Immature natural killer cell (primary cell): ENCODE results near the gene POU4F3. TPM values are rescaled to one million over a fixed set of nuclear protein-coding genes. Genes with fewer than 3 reads are reported as not detected.

ENCODE experiments used
- DNase-seq, 3 donors: peaks; one replicate each; pipeline ENCODE4 v3.0.0; 2022; ENCODE audit warnings: mixed read lengths in 1 of 3
- H3K27ac Mint-ChIP-seq, 6 donors: one replicate each; pipeline ENCODE4 v1.8.0; 2020; ENCODE audit warnings: mixed read lengths in 6 of 6, mild to moderate bottlenecking in 5 of 6, inconsistent platforms in 4 of 6, moderate library complexity in 3 of 6
- H3K27me3 Mint-ChIP-seq, 3 donors: one replicate each; pipeline ENCODE4 v1.8.0; 2020 to 2021; ENCODE audit warnings: low read depth in 3 of 3, mild to moderate bottlenecking in 3 of 3, mixed read lengths in 3 of 3, moderate library complexity in 3 of 3, inconsistent platforms in 1 of 3
- H3K36me3 Mint-ChIP-seq, 3 donors: one replicate each; pipeline ENCODE4 v1.8.0; 2020; ENCODE audit warnings: mixed read lengths in 3 of 3, inconsistent platforms in 2 of 3, mild to moderate bottlenecking in 2 of 3
- H3K4me1 Mint-ChIP-seq, 2 donors: one replicate each; pipeline ENCODE4 v1.8.0; 2020; ENCODE audit warnings: inconsistent platforms in 2 of 2, mild to moderate bottlenecking in 2 of 2, mixed read lengths in 2 of 2, moderate library complexity in 1 of 2
- H3K4me3 Mint-ChIP-seq, 5 donors: one replicate each; pipeline ENCODE4 v1.8.0; 2020; ENCODE audit warnings: mild to moderate bottlenecking in 5 of 5, mixed read lengths in 5 of 5, inconsistent platforms in 3 of 5, moderate library complexity in 3 of 5
- H3K9me3 Mint-ChIP-seq, 6 donors: one replicate each; pipeline ENCODE4 v1.8.0; 2020; ENCODE audit warnings: mild to moderate bottlenecking in 6 of 6, mixed read lengths in 6 of 6, inconsistent platforms in 4 of 6, moderate library complexity in 3 of 6
- polyA plus RNA-seq, 3 donors: library from polyadenylated mRNA; unstranded; fragments of 300-500 nt; fragmentation: Illumina TruSeq; gene quantifications; one replicate each; pipeline ENCODE4 v1.2.3, GENCODE V29; 2021

The POU4F3 gene
- polyA plus RNA-seq, 3 donors from 2014 or later = not detected

- H3K4me3 Mint-ChIP-seq = no peak overlapping the region
- H3K36me3 Mint-ChIP-seq = no peaks in the 10 kb centered on the region
These were observed 40.3 kb downstream of the POU4F3 start for GRCh38 chr5:146378986-146379385.

GRCh38 chr5:146380714-146381113 lies 42.1 kb downstream of the POU4F3 start:
- H3K27me3 Mint-ChIP-seq = peaks cover 3 to 12% (median 8%) of the 10 kb centered on the region in 3 donors
- H3K27ac Mint-ChIP-seq = no peak overlapping the region
- no peaks in the 10 kb centered on the region for H3K9me3 Mint-ChIP-seq

More at GRCh38 chr5:146378986-146379385, 40.3 kb downstream of the POU4F3 start:
- H3K9me3 Mint-ChIP-seq = no peaks in the 10 kb centered on the region
- no peak for DNase-seq
- peaks cover 4 to 13% (median 9%) of the 10 kb centered on the region in 3 donors for H3K27me3 Mint-ChIP-seq
- no peaks in the 10 kb centered on the region for H3K4me1 Mint-ChIP-seq
- no peak overlapping the region for H3K27ac Mint-ChIP-seq

GRCh38 chr5:146388386-146388785 lies 49.7 kb downstream of the POU4F3 start:
- Mint-ChIP-seq H3K27ac (no peak overlapping the region), H3K36me3 (no peaks in the 10 kb centered on the region), H3K4me3 (no peak overlapping the region), H3K27me3 (peaks cover 0 to 1% (median 1%) of the 10 kb centered on the region in 3 donors), H3K4me1 (no peaks in the 10 kb centered on the region), H3K9me3 (no peaks in the 10 kb centered on the region)
- DNase-seq = no peak

More at GRCh38 chr5:146380714-146381113, 42.1 kb downstream of the POU4F3 start:
- DNase-seq = no peak
- Mint-ChIP-seq H3K4me3 (no peak overlapping the region), H3K36me3 (no peaks in the 10 kb centered on the region), H3K4me1 (no peaks in the 10 kb centered on the region)

- Mint-ChIP-seq H3K4me1 (no peaks in the 10 kb centered on the region), H3K4me3 (no peak overlapping the region), H3K27me3 (peaks cover 0 to 3% (median 1%) of the 10 kb centered on the region in 3 donors), H3K9me3 (no peaks in the 10 kb centered on the region), H3K27ac (no peak overlapping the region), H3K36me3 (no peaks in the 10 kb centered on the region)
- DNase-seq = no peak
These were observed 51.8 kb downstream of the POU4F3 start for GRCh38 chr5:146390469-146390868.

Other genes with a start within 250 kb of the POU4F3 start
- not detected for gene PLAC8L1, start 233.3 kb upstream of the POU4F3 start, polyA plus RNA-seq
- gene LARS1, start 156.2 kb upstream of the POU4F3 start, polyA plus RNA-seq = 10 to 100 TPM; 45.3 to 86.3 (median 72.6) TPM
- gene RBM27, start 135.2 kb upstream of the POU4F3 start, polyA plus RNA-seq = 1 to 10 TPM; 3.6 to 7.1 (median 5.8) TPM
- gene TCERG1, start 108.5 kb downstream of the POU4F3 start, polyA plus RNA-seq = 10 to 100 TPM; 14.9 to 45.0 (median 21.2) TPM
- gene GPR151, start 177.4 kb downstream of the POU4F3 start, polyA plus RNA-seq = not detected